A673 (cell line): ENCODE measurements around the gene ORM2. TPM values are rescaled to one million over a fixed set of nuclear protein-coding genes. Genes with fewer than 3 reads are reported as not detected.

Source experiments
- BruUV-seq: library from RNA; stranded (reverse); fragments of 400-500 nt; replicated peaks from 2 replicates; lab custom pipeline; 2021; lab: Mats Ljungman, UMichigan
- CTCF ChIA-PET: fragments of 300-600 bp; sonication (Branson Sonifier 250); formaldehyde crosslinking; loops from one replicate; lab custom pipeline; 2022; ENCODE audit warnings: antibody characterized with exemption; lab: Charles Lee
- POLR2A ChIA-PET: fragments of 300-600 bp; sonication (Branson Sonifier 250); formaldehyde crosslinking; loops from one replicate; lab custom pipeline; 2022; ENCODE audit warnings: antibody characterized with exemption; ENCODE audit not compliant: low non-redundant PET; lab: Charles Lee
- DNase-seq: peaks from one replicate; pipeline ENCODE4 v3.0.0-alpha.2; 2015; ENCODE audit warnings: low spot score
- H3K27ac ChIP-seq: fragments of 200-600 bp; sonication (generic); 2 replicates; pipeline ENCODE4 v1.5.1; 2016; ENCODE audit warnings: mixed run types, low read depth, mild to moderate bottlenecking, mixed read lengths, antibody characterized with exemption, low read length; ENCODE audit not compliant: poor library complexity, severe bottlenecking
- H3K27me3 ChIP-seq: fragments of 200-600 bp; sonication (generic); replicated peaks from 2 replicates; pipeline ENCODE4 v1.6.1; 2017; ENCODE audit warnings: mixed run types, low read depth, mild to moderate bottlenecking, mixed read lengths, antibody characterized with exemption, low read length; ENCODE audit not compliant: insufficient read depth, poor library complexity
- H3K36me3 ChIP-seq: fragments of 200-600 bp; sonication (generic); 2 replicates; pipeline ENCODE4 v1.6.1; 2016; ENCODE audit warnings: mixed run types, mild to moderate bottlenecking, mixed read lengths, antibody characterized with exemption, low read length; ENCODE audit not compliant: insufficient read depth, poor library complexity, severe bottlenecking
- H3K4me1 ChIP-seq: fragments of 200-600 bp; sonication (generic); 2 replicates; pipeline ENCODE4 v1.6.1; 2017; ENCODE audit warnings: mixed run types, mild to moderate bottlenecking, mixed read lengths, antibody characterized with exemption, low read length; ENCODE audit not compliant: insufficient read depth, poor library complexity, severe bottlenecking
- H3K4me3 ChIP-seq: fragments of 200-600 bp; sonication (generic); 2 replicates; pipeline ENCODE4 v1.5.1; 2016; ENCODE audit warnings: low read depth, mixed run types, mild to moderate bottlenecking, mixed read lengths, low read length; ENCODE audit not compliant: poor library complexity, severe bottlenecking
- H3K9me3 ChIP-seq: fragments of 200-600 bp; sonication (generic); 2 replicates; pipeline ENCODE4 v1.6.1; 2016; ENCODE audit warnings: mixed run types, low read depth, mild to moderate bottlenecking, mixed read lengths, antibody characterized with exemption, low read length; ENCODE audit not compliant: poor library complexity, severe bottlenecking
- EZH2 ChIP-seq: fragments of 200-600 bp; sonication (generic); IDR thresholded peaks from 2 replicates; pipeline ENCODE4 v1.6.1; 2017; ENCODE audit warnings: borderline replicate concordance, low read depth, mild to moderate bottlenecking, mixed read lengths, antibody characterized with exemption, low read length; ENCODE audit not compliant: poor library complexity, severe bottlenecking
- intact Hi-C: fragments of 100-400 bp; cut with micrococcal nuclease; formaldehyde crosslinking; loops from one replicate; pipeline ENCODE4 v1.10.0; 2022; ENCODE audit not compliant: unreplicated experiment
- total RNA-seq: library from RNA; stranded (reverse); gene quantifications from 2 replicates; pipeline ENCODE4 v1.2.3, GENCODE V29; 2021
- TF ChIP-seq, protein P1 (sequence below): fragments of 300-800, 200-600 bp; sonication (generic); conservative IDR thresholded peaks from 2 replicates; pipeline ENCODE4 v1.5.1; 2017; ENCODE audit warnings: low read depth, mild to moderate bottlenecking, antibody characterized with exemption, low read length, moderate library complexity, mixed read lengths

The ORM2 gene
- total RNA-seq, 1 experiment from 2014 or later = not detected

DNA sequence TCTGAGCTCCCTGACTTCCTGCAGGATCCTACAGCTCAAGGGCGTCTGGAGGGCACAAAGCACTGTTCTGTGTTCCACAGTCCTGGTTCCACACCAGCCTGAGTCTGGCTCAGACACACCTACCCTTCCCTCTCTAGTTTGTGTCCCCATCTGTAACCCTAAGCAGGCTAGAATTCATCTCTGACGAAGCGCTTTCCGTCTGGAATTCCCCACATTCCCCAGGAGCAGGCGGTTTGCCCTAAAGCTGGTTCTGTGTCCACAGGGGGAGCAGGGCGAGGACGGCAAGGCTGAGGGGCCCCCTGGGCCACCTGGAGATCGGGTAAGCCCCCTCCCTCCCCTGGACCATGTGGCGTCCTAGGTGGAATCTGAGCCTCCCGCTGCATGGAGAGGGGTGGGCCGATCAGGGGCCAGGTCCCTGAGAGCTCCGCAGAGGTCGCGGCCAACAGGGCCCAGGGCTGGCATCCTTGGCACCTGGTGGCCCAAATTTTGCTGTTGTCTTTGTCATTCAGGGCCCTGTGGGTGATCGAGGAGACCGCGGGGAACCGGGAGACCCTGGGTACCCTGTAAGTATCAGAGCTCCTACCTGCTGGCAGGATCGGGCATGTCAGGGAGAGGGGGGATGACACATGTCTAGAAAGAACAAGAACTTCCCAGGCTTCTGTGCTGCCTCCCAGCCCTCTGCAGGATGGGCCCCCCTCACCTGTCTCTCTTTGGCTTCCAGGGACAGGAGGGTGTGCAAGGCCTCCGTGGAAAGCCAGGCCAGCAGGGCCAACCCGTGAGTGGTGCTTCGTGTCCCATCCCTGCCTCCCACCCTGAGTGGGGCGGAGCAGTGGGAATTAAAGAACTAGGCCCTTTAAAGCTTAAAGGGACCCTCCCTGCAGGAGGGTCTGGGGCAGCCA, 41.2 kb upstream of the ORM2 start:
- Histone ChIP-seq H3K36me3 (peaks cover 9% of the 10 kb centered on the region), H3K27ac (no peak overlapping the region), H3K27me3 (no peaks in the 10 kb centered on the region), H3K9me3 (no peaks in the 10 kb centered on the region), H3K4me1 (peaks cover 7% of the 10 kb centered on the region), H3K4me3 (no peak overlapping the region)
- intact Hi-C loops = no loop called here
- CTCF ChIA-PET = interaction anchor here (0.6 to 1.1 kb wide), 4 partner anchors 180 to 206 kb away, joined by 3 to 4 read pairs (median 3); no protein-coding TSS in a partner anchor
- POLR2A ChIA-PET = no interaction called here
- no peak for DNase-seq
- no peak for TF ChIP-seq EZH2
- TF ChIP-seq, protein P1, sequence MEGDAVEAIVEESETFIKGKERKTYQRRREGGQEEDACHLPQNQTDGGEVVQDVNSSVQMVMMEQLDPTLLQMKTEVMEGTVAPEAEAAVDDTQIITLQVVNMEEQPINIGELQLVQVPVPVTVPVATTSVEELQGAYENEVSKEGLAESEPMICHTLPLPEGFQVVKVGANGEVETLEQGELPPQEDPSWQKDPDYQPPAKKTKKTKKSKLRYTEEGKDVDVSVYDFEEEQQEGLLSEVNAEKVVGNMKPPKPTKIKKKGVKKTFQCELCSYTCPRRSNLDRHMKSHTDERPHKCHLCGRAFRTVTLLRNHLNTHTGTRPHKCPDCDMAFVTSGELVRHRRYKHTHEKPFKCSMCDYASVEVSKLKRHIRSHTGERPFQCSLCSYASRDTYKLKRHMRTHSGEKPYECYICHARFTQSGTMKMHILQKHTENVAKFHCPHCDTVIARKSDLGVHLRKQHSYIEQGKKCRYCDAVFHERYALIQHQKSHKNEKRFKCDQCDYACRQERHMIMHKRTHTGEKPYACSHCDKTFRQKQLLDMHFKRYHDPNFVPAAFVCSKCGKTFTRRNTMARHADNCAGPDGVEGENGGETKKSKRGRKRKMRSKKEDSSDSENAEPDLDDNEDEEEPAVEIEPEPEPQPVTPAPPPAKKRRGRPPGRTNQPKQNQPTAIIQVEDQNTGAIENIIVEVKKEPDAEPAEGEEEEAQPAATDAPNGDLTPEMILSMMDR = no peak
- no TSS peak for BruUV-seq

DNA sequence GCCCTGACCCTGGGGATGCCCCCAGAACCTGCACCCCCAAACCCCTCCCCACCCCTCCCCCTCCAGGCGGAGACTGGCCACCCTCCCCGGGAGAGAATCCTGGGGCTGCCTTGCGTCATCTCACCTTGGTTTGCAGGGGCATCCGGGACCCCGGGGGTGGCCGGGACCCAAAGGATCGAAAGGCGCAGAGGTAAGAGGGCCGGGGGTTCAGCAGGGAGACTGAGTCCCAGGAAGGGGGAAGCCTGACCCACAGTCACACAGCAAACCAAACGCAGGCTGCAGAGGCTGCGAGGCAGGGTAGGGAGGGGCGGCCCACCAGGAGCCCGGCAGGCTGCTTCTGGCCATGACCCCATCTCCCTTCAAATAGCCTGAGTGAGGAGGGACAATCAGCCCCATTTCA, 40.6 kb upstream of the ORM2 start:
- Histone ChIP-seq H3K27me3 (no peaks in the 10 kb centered on the region), H3K4me1 (peaks cover 7% of the 10 kb centered on the region), H3K4me3 (no peak overlapping the region), H3K27ac (no peak overlapping the region), H3K36me3 (peaks cover 9% of the 10 kb centered on the region), H3K9me3 (no peaks in the 10 kb centered on the region)
- TF ChIP-seq, protein P1 = no peak
- no peak for TF ChIP-seq EZH2
- no TSS peak for BruUV-seq
- POLR2A ChIA-PET = no interaction called here
- DNase-seq = no peak
- intact Hi-C loops = no loop called here
- CTCF ChIA-PET = interaction anchor here (0.9 kb wide), 1 partner anchor 181 kb away, joined by 3 read pairs; no protein-coding TSS in a partner anchor

DNA sequence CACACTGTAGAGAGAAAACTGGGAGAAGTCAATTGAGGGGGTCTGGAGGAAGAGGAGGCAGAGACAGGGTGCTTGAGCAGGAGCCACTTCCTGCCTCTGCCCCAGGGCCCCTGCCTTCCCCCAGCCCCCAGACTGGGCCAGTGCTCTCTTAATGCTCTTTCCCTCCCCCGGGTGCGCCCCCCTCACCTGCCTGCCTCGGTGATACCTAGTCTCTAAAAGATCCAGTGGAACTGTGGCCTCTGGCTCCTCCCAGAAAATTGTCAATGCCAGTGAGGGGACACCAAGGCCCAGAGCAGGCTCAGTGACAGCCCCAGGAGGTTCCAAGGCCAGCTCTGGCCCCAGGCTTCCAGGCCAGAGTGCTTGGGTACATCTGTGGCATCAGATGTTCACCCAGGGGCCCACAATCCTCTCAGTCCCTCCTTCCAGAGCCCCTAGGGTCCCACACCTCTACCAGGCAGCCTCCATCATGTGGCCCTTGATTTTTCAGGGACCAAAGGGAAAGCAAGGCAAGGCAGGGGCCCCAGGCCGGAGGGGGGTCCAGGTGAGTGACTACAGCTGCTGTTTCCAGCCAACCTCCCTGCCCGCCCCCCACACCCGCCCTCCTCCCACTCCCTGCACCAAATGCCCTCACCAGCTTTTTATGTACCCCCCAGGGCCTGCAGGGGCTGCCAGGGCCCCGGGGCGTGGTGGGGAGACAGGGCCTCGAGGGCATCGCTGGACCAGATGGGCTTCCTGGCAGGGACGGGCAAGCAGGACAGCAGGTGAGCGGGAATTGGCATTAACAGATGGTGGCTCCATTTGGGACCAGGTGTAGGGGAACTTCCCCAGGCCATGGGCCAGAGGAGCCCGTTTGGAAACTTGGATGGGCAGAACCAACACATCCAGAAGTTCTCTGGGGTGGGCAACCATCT, 39.8 kb upstream of the ORM2 start:
- Histone ChIP-seq H3K4me3 (no peak overlapping the region), H3K4me1 (peaks cover 7% of the 10 kb centered on the region), H3K27me3 (no peaks in the 10 kb centered on the region), H3K9me3 (peaks cover 6% of the 10 kb centered on the region), H3K27ac (no peak overlapping the region), H3K36me3 (peaks cover 16% of the 10 kb centered on the region)
- BruUV-seq = no TSS peak
- DNase-seq = no peak
- TF ChIP-seq, protein P1 = no peak
- no peak for TF ChIP-seq EZH2
- ChIA-PET CTCF (interaction anchor here (2.1 kb wide), 2 partner anchors 182 to 207 kb away, joined by 19 to 26 read pairs; no protein-coding TSS in a partner anchor), POLR2A (no interaction called here)
- intact Hi-C loops = loop anchor here (2.0 to 10.0 kb wide), 5 partner anchors 135 to 605 kb away; partner anchors contain the start of gene COL27A1
